NCI-H2107 treated with DMSO at 0.1 percent for 48 hours (cell line): Measurements from ENCODE around the gene TMEM150B.

Experiments
- DNase-seq: peaks from one replicate; lab custom pipeline; 2025; ENCODE audit not compliant: unreplicated experiment; lab: John Stamatoyannopoulos, UW

TMEM150B gene

DNA sequence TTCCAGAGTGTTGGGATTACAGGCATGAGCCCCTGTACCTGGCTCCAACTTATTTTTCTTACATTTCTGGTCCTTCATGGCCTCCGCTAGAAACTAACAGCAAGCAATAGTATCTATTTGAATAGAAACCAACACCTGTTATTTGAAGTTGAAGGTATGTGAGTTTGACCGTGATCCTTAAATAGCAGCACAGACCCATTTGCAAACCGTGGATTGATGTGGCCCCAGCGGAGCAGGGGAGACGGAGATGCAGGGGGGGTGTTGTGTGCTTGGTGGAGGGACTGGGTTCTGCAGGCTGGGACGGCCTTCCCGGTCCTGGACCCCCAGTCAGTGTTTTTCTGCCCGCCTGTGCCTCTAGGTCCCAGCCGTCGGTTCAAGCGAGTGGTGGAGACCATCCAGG is 16.9 kb downstream of the TMEM150B start:
- no peak for DNase-seq

DNA sequence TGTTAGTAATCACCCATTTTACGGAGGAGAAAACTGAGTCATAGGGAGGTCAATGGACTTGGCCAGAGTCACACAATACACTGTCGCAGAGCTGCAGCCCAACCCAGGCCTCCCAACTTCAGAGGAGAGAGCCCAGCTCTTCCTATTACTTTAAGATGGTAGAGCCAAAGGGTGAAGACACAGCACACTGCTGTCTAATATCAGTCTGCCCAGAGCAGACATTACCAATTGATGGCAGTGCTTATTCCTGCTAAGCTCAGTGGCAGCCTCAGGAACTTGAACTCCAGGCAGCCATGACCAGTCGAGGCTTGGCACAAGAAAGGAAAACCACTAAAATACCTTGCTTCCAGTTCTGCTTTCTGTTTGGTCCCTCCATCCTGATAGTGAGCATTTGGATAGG is 18.4 kb downstream of the TMEM150B start:
- DNase-seq: no peak

GRCh38 chr19:55305983-55306562 is 19.1 kb downstream of the TMEM150B start:
- no peak for DNase-seq

GRCh38 chr19:55305491-55305890 is 19.6 kb downstream of the TMEM150B start:
- no peak for DNase-seq

DNA sequence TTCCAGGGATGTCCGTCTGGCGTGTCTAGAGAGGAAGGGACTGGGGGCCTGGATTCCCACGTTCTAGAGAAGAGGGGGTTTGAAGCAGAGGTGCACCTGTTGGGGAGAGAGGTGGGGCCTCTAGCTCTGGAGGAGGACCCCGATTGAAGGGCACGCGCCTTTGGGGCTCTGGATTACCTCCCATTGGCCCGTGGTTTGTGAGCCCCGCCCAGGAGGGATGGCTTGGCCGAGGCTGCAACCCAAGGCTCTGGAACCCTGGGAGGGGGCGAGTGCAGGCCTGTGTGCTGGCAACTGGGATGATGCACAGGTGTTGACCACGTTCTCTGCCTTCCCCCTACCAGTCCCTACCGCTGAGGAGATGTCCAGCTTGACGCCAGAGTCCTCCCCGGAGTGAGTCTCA is 20.2 kb downstream of the TMEM150B start:
- no peak for DNase-seq

DNA sequence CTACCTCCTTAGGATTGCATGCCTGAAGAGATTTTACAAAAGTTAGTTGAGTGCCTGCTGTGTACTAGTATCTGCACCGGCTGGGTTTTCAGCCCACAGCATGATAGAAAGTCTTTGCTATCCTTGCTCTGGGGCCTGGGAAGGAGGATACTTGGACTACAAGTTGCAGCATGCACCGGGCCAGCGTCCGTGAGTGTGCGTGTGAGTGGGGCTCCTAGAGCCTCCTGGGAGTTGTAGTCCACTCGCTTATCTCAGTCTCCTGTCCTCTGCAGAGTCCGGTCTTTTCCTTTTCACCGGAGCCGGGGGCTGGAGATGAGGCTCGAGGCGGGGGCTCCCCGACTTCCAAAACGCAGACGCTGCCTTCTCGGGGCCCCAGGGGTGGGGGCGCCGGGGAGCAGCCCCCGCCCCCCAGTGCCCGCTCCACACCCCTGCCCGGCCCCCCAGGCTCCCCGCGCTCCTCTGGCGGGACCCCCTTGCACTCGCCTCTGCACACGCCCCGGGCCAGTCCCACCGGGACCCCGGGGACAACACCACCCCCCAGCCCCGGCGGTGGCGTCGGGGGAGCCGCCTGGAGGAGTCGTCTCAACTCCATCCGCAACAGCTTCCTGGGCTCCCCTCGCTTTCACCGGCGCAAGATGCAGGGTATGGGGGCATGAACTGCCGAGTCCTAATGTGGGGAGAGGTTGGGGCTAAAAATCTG is 20.7 kb downstream of the TMEM150B start:
- no peak for DNase-seq

GRCh38 chr19:55303477-55303876 is 21.7 kb downstream of the TMEM150B start:
- DNase-seq: no peak

DNA sequence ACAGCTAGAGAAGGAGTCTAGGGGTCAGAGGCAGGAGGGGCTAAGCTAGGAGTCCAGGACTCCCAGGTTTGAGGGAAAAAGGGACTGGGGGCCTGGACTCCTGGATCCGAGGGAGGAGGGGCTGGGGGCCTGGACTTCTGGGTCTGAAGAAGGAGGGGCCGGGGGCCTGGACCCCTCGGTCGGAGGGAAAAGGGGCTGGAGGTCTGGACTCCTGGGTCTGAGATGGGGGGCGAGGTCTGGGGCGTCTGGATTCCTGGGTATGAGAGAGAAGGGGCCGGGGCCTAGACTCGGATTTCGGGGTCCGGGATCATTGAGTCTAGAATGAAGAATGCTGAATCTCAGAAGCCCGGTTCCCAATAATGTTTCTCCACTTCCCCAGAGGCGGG is 22.8 kb downstream of the TMEM150B start:
- no peak for DNase-seq

GRCh38 chr19:55301459-55302317 is 23.5 kb downstream of the TMEM150B start:
- DNase-seq: peak; percentile 15

GRCh38 chr19:55300886-55301458 is 24.2 kb downstream of the TMEM150B start:
- no peak for DNase-seq

GRCh38 chr19:55299991-55300390 is 25.1 kb downstream of the TMEM150B start:
- DNase-seq: no peak

DNA sequence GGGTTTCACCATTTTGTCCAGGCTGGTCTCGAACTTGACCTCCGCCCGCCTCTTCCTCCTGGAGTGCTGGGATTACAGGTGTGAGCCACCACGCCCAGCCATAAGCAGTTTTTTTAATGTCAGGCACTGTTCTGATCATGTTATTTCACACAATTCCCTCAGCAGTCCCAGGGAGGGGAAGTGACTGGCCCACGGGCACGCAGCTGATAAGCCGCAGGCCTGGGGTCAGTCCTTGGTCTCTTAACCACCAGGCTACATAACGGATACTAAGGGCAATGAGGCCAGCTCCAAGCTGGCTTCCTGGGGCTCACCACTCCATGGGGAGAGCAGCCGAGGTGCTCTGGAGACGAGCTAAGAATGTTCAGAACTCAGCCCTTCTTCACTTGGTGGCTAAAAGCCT is 27.9 kb downstream of the TMEM150B start:
- no peak for DNase-seq

DNA sequence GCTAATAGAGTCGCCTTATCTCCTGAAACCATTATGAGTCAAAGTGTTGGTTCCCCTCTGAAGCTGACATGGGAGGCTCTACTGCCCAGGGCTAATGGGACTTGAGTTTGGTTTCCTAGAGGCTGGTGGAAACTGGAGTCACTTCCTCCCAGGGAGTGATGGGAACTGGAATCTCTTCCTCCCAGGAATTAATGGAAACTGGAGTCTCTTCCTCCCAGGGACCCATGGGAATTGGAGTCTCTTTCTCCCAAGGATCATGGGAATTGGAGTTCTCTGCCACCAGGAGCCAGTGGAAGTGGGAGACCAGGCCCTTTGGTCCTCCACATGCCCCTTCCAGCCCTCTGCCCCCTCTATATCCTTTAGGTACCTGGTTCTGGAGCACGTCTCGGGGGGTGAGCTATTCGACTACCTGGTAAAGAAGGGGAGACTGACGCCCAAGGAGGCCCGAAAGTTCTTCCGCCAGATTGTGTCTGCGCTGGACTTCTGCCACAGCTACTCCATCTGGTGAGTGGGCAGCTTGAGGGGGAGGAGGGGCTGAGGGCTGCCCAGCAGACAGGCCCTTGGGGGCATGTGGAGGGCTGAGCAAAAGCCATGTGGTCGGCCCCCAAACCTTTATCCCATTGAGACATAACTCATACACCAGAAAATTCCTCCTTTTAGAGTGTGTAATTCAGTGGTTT is 35.9 kb downstream of the TMEM150B start:
- DNase-seq: no peak

GRCh38 chr19:55287361-55288079 is 37.6 kb downstream of the TMEM150B start:
- no peak for DNase-seq

- no peak for DNase-seq
Observed at GRCh38 chr19:55285229-55285890, 39.8 kb downstream of the TMEM150B start.

- no peak for DNase-seq
Observed at GRCh38 chr19:55284405-55285058, 40.6 kb downstream of the TMEM150B start.

DNA sequence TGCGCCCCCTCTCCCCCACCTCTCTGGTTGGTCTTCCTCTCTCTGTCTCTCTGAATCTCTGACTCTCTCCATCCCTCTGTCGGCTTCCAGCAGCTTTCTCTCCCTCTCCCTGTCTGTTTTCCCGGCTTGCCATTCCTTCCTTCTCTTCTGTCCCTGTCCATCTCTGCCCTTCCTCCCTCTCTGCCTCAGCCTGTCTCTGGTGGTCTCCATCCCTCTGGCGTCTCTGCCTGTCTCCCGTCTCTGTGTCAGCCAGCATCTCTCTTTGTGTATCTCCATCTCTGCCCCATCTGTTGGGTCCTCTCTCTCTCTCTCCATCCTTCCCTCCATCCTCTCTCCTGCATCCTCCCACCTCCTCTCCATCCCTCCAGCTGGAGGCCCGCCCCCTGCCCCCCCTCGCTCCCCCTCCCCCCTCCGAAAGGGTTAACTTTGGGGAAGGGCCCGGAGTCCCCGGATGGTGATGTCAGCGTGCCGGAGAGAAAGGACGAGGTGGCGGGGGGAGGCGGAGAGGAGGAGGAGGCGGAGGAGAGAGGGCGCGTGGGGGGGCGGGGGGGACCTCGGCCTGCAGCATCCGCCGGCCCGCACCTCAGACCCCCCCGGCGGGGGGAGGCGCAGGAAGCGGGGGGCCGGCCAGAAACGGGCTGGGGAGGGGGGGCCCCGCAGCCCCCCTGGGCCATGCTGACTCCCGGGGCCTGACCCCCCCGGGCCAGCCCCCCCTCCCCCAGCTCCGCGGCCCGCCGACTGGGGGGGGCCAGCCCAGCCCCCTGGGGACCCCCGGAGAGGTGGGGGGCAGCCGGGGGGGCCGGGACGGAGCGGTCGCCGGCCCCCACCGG is 41.4 kb downstream of the TMEM150B start, which contains the start of gene BRSK1:
Gene BRSK1 (plus strand): TSS at position 450 of the 830 bp plus-strand sequence. CDS start 446 bp downstream, outside the sequence.
- DNase-seq: peak; percentile 24
